ENCODE data around the gene GABRB1.

DNA sequence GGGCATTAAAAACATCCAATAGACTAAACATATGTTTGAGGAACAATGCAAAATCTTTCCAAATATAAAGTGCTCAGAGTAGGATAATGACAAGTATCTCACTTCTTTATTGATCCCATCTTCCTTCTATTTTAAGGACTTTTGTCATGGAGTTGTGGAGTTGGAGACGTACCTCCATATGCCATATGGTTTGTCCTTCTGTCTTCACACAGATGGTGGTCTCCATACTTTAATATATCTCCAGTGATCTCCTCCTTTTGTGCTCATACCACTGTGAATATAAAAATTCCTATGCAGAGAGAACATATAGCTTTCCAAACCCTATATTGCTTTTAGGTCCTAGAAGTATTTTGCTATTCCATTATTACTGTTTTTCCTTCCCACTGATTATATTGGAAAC lies 64.5 kb downstream of the GABRB1 start:
- TF ChIP-seq CTCF (IDR thresholded peaks at IDR 0.05; ENCODE audit: control extremely low read depth in 1 of 3, insufficient read depth in 1 of 3, low read depth in 1 of 3, low read length in 3 of 3) (no peak), KDM1A (IDR thresholded peaks at IDR 0.05; ENCODE audit: borderline replicate concordance, low read length) (no peak), ZNF274 (IDR thresholded peaks at IDR 0.05; ENCODE audit: borderline replicate concordance, extremely low read depth, low read length) (no peak), EZH2 (IDR thresholded peaks at IDR 0.05; ENCODE audit: low read depth, low read length, severe bottlenecking) (no peak), GABPA (IDR thresholded peaks at IDR 0.05; ENCODE audit: borderline replicate concordance, insufficient read depth, low read length) (no peak), EP300 (IDR thresholded peaks at IDR 0.05; ENCODE audit: borderline replicate concordance in 1 of 2, low read depth in 2 of 2, low read length in 2 of 2) (no peak), TAF1 (IDR thresholded peaks at IDR 0.05; ENCODE audit: low read depth, low read length) (no peak), CHD2 (IDR thresholded peaks at IDR 0.05; ENCODE audit: low read length) (no peak), RXRA (IDR thresholded peaks at IDR 0.05; ENCODE audit: insufficient read depth, low read depth, low read length) (no peak), RAD21 (IDR thresholded peaks at IDR 0.05 in 1 of 2, conservative IDR thresholded peaks at IDR 0.05 in 1 of 2; ENCODE audit: low read depth in 2 of 2, low read length in 2 of 2) (no peak), USF2 (IDR thresholded peaks at IDR 0.05; ENCODE audit: low read length) (no peak)
- TF ChIP-seq, protein P1, sequence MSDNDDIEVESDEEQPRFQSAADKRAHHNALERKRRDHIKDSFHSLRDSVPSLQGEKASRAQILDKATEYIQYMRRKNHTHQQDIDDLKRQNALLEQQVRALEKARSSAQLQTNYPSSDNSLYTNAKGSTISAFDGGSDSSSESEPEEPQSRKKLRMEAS (IDR thresholded peaks at IDR 0.05), result no peak
- TF ChIP-seq, protein P2, sequence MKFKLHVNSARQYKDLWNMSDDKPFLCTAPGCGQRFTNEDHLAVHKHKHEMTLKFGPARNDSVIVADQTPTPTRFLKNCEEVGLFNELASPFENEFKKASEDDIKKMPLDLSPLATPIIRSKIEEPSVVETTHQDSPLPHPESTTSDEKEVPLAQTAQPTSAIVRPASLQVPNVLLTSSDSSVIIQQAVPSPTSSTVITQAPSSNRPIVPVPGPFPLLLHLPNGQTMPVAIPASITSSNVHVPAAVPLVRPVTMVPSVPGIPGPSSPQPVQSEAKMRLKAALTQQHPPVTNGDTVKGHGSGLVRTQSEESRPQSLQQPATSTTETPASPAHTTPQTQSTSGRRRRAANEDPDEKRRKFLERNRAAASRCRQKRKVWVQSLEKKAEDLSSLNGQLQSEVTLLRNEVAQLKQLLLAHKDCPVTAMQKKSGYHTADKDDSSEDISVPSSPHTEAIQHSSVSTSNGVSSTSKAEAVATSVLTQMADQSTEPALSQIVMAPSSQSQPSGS (IDR thresholded peaks at IDR 0.05; ENCODE audit: low read length), result no peak

Data from H1 (cell line).